ENCODE results near the gene SPA17. TPM values are rescaled to one million over a fixed set of nuclear protein-coding genes. Genes with fewer than 3 reads are reported as not detected.

Gene SPA17
- total and polyA plus RNA-seq, 7 donors, result 2.3 to 23.8 (median 7.1) TPM

DNA sequence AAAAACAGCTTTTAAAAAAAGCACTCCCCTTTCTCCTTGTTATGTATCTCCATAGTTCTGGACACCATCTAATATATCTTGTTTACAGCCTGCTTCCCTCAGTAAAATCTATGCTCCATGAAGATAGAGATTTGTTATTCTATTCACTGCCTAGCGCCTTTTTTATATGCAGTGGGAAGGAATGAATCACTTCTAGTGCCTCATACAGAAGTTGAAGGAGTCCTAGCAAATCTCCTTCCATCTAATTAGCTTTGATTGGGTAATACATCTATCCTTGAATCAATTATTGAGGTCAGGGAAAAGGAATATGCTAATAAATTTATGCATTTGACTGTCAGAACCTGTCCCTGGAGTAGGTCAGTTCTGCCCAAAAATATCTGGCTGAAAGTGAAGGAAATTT is 25.8 kb downstream of the SPA17 start:
- intact Hi-C loops (cut with DNase I), result no loop called here

DNA sequence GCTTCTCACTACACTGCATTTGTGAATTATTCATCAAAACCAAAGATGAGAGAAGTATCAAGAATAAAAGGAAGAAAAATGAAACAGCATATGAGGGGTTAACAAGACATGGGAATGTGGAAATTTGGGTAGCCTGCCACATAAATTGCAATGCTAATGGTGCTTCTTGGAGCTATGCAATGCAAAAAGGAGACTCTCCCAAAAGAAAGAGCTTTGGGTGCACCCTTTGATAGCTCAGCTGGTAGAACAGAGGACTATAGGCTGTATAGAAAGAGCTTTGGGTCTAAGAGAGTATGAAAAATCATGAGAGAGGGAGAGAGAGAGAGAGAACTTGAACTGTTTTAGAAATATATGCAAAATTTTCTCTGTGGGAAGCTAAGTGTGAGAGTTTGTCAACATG is 26.3 kb downstream of the SPA17 start:
- no peaks in the 10 kb centered on the region for H3K36me3 ChIP-seq
- no peaks in the 10 kb centered on the region for H3K4me1 ChIP-seq
- TF ChIP-seq, protein P1, sequence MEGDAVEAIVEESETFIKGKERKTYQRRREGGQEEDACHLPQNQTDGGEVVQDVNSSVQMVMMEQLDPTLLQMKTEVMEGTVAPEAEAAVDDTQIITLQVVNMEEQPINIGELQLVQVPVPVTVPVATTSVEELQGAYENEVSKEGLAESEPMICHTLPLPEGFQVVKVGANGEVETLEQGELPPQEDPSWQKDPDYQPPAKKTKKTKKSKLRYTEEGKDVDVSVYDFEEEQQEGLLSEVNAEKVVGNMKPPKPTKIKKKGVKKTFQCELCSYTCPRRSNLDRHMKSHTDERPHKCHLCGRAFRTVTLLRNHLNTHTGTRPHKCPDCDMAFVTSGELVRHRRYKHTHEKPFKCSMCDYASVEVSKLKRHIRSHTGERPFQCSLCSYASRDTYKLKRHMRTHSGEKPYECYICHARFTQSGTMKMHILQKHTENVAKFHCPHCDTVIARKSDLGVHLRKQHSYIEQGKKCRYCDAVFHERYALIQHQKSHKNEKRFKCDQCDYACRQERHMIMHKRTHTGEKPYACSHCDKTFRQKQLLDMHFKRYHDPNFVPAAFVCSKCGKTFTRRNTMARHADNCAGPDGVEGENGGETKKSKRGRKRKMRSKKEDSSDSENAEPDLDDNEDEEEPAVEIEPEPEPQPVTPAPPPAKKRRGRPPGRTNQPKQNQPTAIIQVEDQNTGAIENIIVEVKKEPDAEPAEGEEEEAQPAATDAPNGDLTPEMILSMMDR (IDR thresholded peaks at IDR 0.05), result no peak
- no peak for TF ChIP-seq EP300 (IDR thresholded peaks at IDR 0.05)
- TF ChIP-seq POLR2A (IDR thresholded peaks at IDR 0.05), result no peak
- no peak for TF ChIP-seq POLR2AphosphoS5 (IDR thresholded peaks at IDR 0.05)
- DNase-seq, result no peak
- no peak overlapping the region for H3K4me3 ChIP-seq
- no peak overlapping the region for H3K27ac ChIP-seq
- intact Hi-C loops (cut with DNase I), result no loop called here
- peaks cover 0 to 4% (median 0%) of the 10 kb centered on the region in 4 donors for H3K9me3 ChIP-seq
- H3K27me3 ChIP-seq, result peaks cover 0 to 3% (median 0%) of the 10 kb centered on the region in 3 donors

More for the DNA sequence above, 25.8 kb downstream of the SPA17 start:
- no peaks in the 10 kb centered on the region for H3K4me1 ChIP-seq
- H3K27me3 ChIP-seq, result peaks cover 0 to 3% (median 0%) of the 10 kb centered on the region in 3 donors
- H3K36me3 ChIP-seq, result no peaks in the 10 kb centered on the region
- no peak overlapping the region for H3K27ac ChIP-seq
- DNase-seq, result no peak
- no peak for TF ChIP-seq POLR2AphosphoS5 (IDR thresholded peaks at IDR 0.05)
- TF ChIP-seq EP300 (IDR thresholded peaks at IDR 0.05), result no peak
- no peak for TF ChIP-seq POLR2A (IDR thresholded peaks at IDR 0.05)
- TF ChIP-seq, protein P1 (IDR thresholded peaks at IDR 0.05), result no peak
- no peak overlapping the region for H3K4me3 ChIP-seq
- WGBS, 2 donors, result 90 to 93% methylated on average over 1 of the region's 1 CpG
- H3K9me3 ChIP-seq, result peaks cover 0 to 4% (median 0%) of the 10 kb centered on the region in 4 donors

DNA sequence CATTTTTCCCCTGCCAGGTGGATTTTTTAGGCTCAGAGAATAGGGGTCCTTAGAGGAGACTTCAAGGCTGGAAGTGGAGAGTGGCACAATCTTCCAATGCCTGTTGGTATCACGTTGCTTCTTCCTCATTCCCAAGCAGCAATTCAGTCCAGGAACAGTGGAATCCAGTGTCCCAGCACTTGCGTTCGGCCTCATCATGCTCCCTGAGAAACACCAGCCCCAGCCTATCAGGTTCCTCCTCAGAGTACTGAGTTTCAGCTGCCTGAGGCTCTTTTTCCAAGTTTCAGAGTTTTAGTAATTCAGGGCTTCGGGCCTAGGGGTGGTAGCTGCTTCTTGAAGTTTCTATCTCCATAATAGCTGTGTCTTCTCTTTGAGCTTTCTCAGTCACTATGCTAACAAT is 34.1 kb downstream of the SPA17 start:
- TF ChIP-seq, protein P1 (IDR thresholded peaks at IDR 0.05), result no peak
- TF ChIP-seq POLR2A (IDR thresholded peaks at IDR 0.05), result no peak
- TF ChIP-seq EP300 (IDR thresholded peaks at IDR 0.05), result no peak
- TF ChIP-seq POLR2AphosphoS5 (IDR thresholded peaks at IDR 0.05), result no peak
- Histone ChIP-seq H3K4me3 (no peak overlapping the region), H3K36me3 (no peaks in the 10 kb centered on the region), H3K27me3 (peaks cover 0 to 4% (median 0%) of the 10 kb centered on the region in 3 donors), H3K27ac (no peak overlapping the region), H3K4me1 (no peaks in the 10 kb centered on the region), H3K9me3 (peaks cover 0 to 6% (median 1%) of the 10 kb centered on the region in 4 donors)
- no peak for DNase-seq
- 92 to 93% methylated on average over 4 of the region's 4 CpGs for WGBS, 2 donors
- intact Hi-C loops (cut with DNase I), result no loop called here

DNA sequence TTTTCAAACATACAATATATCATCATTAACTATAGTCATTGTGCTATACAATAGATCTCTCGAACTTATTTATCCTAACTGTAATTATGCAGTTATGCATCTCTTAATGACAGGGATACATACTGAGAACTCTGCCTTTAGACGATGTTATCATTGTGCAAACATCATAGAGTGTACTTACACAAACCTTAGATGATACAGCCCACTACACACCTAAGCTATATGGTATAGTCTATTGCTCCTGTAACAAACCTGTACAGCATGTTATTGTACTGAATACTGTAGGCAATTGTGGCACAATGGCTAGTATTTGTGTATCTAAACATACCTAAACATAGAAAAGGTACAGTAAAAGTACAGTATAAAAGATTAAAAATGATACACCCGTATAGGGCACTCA is 38.7 kb downstream of the SPA17 start:
- H3K9me3 ChIP-seq, result peaks cover 0 to 6% (median 1%) of the 10 kb centered on the region in 4 donors
- no peaks in the 10 kb centered on the region for H3K4me1 ChIP-seq
- TF ChIP-seq EP300 (IDR thresholded peaks at IDR 0.05) (no peak), POLR2A (IDR thresholded peaks at IDR 0.05) (no peak), POLR2AphosphoS5 (IDR thresholded peaks at IDR 0.05) (no peak)
- TF ChIP-seq, protein P1 (IDR thresholded peaks at IDR 0.05), result no peak
- intact Hi-C loops (cut with DNase I), result no loop called here
- H3K27ac ChIP-seq, result no peak overlapping the region
- no peak for DNase-seq
- no peak overlapping the region for H3K4me3 ChIP-seq
- no peaks in the 10 kb centered on the region for H3K36me3 ChIP-seq
- 18 to 70% methylated on average over 3 of the region's 3 CpGs for WGBS, 2 donors
- peaks cover 0 to 15% (median 12%) of the 10 kb centered on the region in 3 donors for H3K27me3 ChIP-seq

DNA sequence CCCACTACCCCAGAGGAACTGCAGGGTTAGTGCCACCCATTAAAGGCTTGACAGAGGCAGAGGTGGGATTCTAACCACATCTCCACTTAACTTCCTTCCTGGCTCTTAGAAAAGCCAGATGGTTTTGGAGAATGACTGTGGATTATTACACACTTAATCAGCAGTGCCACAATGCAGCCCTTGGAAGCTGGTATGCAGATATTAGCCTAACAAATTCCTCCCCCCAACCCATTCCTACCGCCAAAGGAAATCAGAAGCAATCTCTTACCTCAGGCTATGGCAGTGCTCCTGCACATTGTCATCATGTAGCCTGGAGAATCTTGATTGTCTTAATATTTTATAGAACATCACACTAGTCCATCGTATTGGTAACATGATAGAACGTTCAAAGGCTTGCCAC is 42.9 kb downstream of the SPA17 start:
- intact Hi-C loops (cut with DNase I), result no loop called here
- Histone ChIP-seq H3K4me3 (no peak overlapping the region), H3K27ac (no peak overlapping the region), H3K9me3 (no peaks in the 10 kb centered on the region), H3K36me3 (no peaks in the 10 kb centered on the region), H3K4me1 (peaks cover 0 to 13% (median 9%) of the 10 kb centered on the region in 4 donors), H3K27me3 (peaks cover 6 to 57% (median 28%) of the 10 kb centered on the region in 3 donors)
- TF ChIP-seq POLR2AphosphoS5 (IDR thresholded peaks at IDR 0.05) (no peak), EP300 (IDR thresholded peaks at IDR 0.05) (no peak), POLR2A (IDR thresholded peaks at IDR 0.05) (no peak)
- TF ChIP-seq, protein P1 (IDR thresholded peaks at IDR 0.05), result no peak
- 56 to 81% methylated on average over 3 of the region's 3 CpGs for WGBS, 2 donors
- DNase-seq, result no peak

Measured in sigmoid colon (tissue), 7 donors.